Stimulated activated naive B cell treated with anti-CD40 and anti-IgM and Interleukin-4, amounts not matched to agents 10 μg/mL and 1 μg/mL and 100 μg/mL, for 72 hours (primary cell): ENCODE measurements around the gene DOCK4.

ENCODE experiments used
- ATAC-seq, 2 donors: fragments of 150-1000 bp; cut with Tn5 transposase; replicated peaks; 2 replicates each; pipeline ENCODE4 v1.10.0; 2021; ENCODE audit warnings: moderate library complexity in 1 of 2
- DNase-seq: peaks from one replicate; pipeline ENCODE4 v3.0.0; 2021
- H3K27ac Mint-ChIP-seq: one replicate; pipeline ENCODE4 v1.8.0; 2022; ENCODE audit warnings: mild to moderate bottlenecking, mixed read lengths
- H3K27me3 Mint-ChIP-seq, 2 donors: one replicate each; pipeline ENCODE4 v1.8.0; 2022; ENCODE audit warnings: mixed read lengths in 2 of 2
- H3K36me3 Mint-ChIP-seq, 2 donors: one replicate each; pipeline ENCODE4 v1.8.0; 2022; ENCODE audit warnings: mixed read lengths in 2 of 2, mild to moderate bottlenecking in 1 of 2
- H3K4me1 Mint-ChIP-seq, 2 donors: one replicate each; pipeline ENCODE4 v1.8.0; 2022; ENCODE audit warnings: mixed read lengths in 2 of 2, mild to moderate bottlenecking in 1 of 2
- H3K4me3 Mint-ChIP-seq, 2 donors: one replicate each; pipeline ENCODE4 v1.8.0; 2022; ENCODE audit warnings: mild to moderate bottlenecking in 2 of 2, mixed read lengths in 2 of 2, moderate library complexity in 1 of 2
- H3K9me3 Mint-ChIP-seq, 2 donors: one replicate each; pipeline ENCODE4 v1.8.0; 2022; ENCODE audit warnings: mixed read lengths in 2 of 2, mild to moderate bottlenecking in 1 of 2

Gene DOCK4

DNA sequence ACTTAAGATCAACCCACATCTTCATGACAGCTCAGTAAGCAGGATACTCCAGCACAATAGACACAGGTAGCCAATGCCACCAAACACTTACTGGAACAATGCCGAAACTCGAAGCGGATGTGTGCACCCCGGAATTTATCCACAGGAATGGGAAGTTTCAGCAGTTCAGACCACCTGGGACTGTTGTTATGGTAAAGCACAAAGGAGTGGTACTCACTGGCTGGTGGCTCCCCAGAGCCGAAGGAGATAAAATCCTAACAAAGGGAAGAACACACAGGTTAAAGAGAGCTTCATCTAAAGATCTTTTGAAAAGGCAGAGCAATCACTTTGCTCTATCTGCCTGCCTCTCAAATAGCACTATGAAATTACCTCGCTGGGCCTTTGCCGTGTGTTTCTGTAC lies 305.9 kb downstream of the DOCK4 start:
- Mint-ChIP-seq H3K9me3 (no peaks in the 10 kb centered on the region), H3K4me3 (no peak overlapping the region), H3K36me3 (no peaks in the 10 kb centered on the region), H3K27me3 (peaks cover 0 to 4% of the 10 kb centered on the region in 2 donors), H3K4me1 (no peaks in the 10 kb centered on the region), H3K27ac (no peak overlapping the region)
- DNase-seq (no peak), ATAC-seq (no peak)

DNA sequence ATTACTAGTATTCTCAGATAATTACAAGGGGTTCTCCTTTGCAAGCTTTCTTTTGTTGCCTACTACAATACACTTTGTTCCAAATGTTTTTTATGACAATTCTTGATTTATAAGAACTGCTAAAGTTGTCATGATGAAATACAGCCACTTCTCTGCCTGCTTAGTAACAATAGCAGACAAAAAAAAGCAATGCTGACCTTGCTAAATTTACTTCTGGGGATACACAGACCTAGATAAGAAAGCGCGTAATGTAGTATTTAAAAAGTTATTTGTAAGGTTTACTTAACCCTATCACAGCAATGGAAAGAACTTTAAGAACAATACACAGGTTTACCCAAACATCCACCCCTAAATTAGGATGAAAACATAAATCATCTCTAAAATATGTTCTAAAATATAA lies 311.1 kb downstream of the DOCK4 start:
- Mint-ChIP-seq H3K27ac (no peak overlapping the region), H3K9me3 (no peaks in the 10 kb centered on the region), H3K4me3 (no peak overlapping the region), H3K4me1 (no peaks in the 10 kb centered on the region), H3K36me3 (no peaks in the 10 kb centered on the region), H3K27me3 (peaks cover 0 to 4% of the 10 kb centered on the region in 2 donors)
- no peak for ATAC-seq
- DNase-seq, result no peak

DNA sequence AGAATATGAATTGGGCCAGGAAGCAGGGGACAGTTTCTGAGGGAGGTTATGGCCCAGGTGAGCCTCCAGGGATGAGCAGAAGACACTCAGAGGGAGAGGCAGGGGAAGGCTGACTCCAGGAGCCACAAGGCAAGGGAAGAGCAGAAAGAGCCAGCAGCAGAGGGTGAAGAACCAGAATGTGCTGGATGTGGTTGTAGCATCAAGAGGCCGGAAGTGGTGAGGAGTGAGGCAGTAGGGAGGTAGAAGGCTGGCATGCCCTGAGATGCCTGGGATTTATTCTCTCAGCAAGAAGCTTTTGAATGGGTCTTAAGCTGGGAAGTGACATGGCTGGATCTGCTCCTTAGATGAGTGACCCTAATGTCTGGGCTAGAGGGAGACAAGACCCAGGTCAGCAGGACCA lies 311.7 kb downstream of the DOCK4 start:
- H3K4me1 Mint-ChIP-seq, result no peaks in the 10 kb centered on the region
- no peak overlapping the region for H3K27ac Mint-ChIP-seq
- no peaks in the 10 kb centered on the region for H3K36me3 Mint-ChIP-seq
- no peaks in the 10 kb centered on the region for H3K9me3 Mint-ChIP-seq
- peaks cover 0 to 4% of the 10 kb centered on the region in 2 donors for H3K27me3 Mint-ChIP-seq
- ATAC-seq (peak in 1 of 2 donors; percentile 14), DNase-seq (no peak)
- H3K4me3 Mint-ChIP-seq, result no peak overlapping the region

DNA sequence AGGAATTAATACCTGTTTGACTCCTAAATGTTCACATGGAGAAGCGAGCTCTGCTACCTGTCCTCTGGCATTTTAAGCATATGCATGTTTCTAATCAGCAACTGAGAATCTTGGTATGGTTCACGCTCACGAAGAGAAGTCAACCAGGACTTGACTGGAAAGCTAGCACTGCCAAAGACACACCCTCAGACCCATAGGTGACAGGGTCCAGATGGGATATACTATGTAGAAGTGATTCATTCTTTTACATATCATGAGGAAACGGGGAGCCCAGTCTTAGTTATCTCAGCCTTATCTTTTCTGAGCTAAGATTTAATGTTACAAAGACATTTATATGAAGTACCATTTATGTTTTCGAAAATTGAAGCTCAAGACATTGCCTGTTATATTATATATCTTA lies 313.0 kb downstream of the DOCK4 start:
- no peaks in the 10 kb centered on the region for H3K4me1 Mint-ChIP-seq
- ATAC-seq (no peak), DNase-seq (no peak)
- H3K9me3 Mint-ChIP-seq, result no peaks in the 10 kb centered on the region
- peaks cover 0 to 4% of the 10 kb centered on the region in 2 donors for H3K27me3 Mint-ChIP-seq
- H3K27ac Mint-ChIP-seq, result no peak overlapping the region
- H3K36me3 Mint-ChIP-seq, result no peaks in the 10 kb centered on the region
- no peak overlapping the region for H3K4me3 Mint-ChIP-seq

DNA sequence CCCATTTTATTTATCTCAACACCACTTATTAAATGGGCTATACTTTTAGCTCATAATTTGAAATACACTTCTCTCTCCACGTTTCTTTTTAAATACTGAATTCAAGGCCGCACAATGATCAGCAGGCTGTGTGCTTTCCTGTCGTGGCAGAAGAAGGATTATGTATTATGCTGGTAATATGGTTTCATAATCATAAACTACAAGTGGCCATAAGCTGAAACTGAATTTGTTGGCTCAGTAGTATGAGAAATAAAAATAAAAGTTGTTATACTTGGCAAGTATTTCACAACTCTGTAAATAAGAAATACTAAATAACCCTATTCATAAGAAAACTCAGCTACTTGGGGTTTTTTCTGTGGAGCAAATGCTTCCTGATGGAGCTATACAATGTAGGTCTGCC lies 313.6 kb downstream of the DOCK4 start:
- Mint-ChIP-seq H3K27ac (no peak overlapping the region), H3K4me1 (no peaks in the 10 kb centered on the region), H3K36me3 (no peaks in the 10 kb centered on the region), H3K4me3 (no peak overlapping the region), H3K9me3 (no peaks in the 10 kb centered on the region), H3K27me3 (no peaks in the 10 kb centered on the region)
- no peak for DNase-seq
- ATAC-seq, result no peak

DNA sequence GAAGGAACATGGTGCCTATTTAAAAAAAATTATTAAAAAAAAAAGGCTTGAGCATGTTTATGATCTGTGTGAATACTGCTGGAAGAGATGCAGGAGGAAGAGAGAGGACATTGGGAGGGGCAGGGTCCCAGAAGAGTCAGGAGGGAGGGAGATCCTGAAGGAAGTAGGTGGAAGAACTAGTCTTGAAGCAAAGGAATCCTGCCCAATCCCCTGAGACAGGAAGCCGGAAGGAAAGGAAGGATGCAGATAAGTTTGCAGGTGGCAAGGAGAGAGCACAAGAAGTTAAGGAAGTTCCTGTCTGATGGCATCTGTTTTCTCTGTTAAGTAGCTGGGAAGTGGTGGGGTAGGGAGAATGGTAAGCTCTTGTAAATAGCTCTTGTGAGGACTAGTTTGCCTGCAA lies 318.5 kb downstream of the DOCK4 start:
- H3K4me1 Mint-ChIP-seq, result no peaks in the 10 kb centered on the region
- H3K36me3 Mint-ChIP-seq, result no peaks in the 10 kb centered on the region
- H3K4me3 Mint-ChIP-seq, result no peak overlapping the region
- H3K27me3 Mint-ChIP-seq, result no peaks in the 10 kb centered on the region
- DNase-seq (no peak), ATAC-seq (no peak)
- no peak overlapping the region for H3K27ac Mint-ChIP-seq
- H3K9me3 Mint-ChIP-seq, result no peaks in the 10 kb centered on the region

DNA sequence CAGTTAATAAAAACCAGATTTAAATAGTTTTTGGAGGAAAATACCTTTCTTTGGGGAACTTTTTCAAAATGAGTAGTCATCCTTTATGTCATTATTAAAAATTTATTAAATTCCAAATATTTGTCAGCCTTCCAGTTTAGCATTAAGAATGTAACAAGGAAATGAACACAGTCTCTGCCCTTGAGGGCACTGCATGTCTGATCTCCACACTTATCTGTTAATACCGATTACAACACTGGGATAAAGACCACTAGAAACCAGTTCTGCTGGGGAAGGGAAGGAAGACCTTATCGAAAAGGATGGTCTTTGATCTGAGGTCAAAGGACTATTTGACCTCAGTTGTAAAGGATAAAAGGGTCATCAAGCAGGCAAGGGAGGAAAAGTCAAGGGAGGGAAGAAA lies 320.0 kb downstream of the DOCK4 start:
- no peaks in the 10 kb centered on the region for H3K36me3 Mint-ChIP-seq
- ATAC-seq (no peak), DNase-seq (no peak)
- H3K27ac Mint-ChIP-seq, result no peak overlapping the region
- no peaks in the 10 kb centered on the region for H3K27me3 Mint-ChIP-seq
- no peak overlapping the region for H3K4me3 Mint-ChIP-seq
- no peaks in the 10 kb centered on the region for H3K4me1 Mint-ChIP-seq
- H3K9me3 Mint-ChIP-seq, result peaks cover 3 to 4% of the 10 kb centered on the region in 2 donors

DNA sequence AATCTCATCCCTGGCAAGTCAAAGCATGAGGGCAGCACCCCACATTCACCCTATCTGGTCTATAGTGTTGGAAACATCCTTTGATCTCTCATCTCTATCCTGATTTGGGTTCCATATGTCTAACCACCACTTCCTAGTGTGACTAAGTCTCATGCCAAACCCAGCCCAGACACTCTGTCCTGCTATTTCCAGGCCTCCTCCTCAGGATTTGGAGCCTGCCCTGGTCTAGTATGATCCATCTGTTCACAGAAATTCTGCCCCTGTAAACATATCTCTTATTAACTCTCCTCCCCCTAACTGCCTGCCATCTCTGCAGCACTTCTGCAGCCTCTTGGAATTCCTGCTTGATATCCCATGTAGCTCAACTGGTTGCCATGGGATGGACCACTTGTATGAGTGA lies 323.0 kb downstream of the DOCK4 start:
- peaks cover 8 to 10% of the 10 kb centered on the region in 2 donors for H3K9me3 Mint-ChIP-seq
- H3K4me3 Mint-ChIP-seq, result no peak overlapping the region
- peak in 1 of 2 donors; percentile 16 for ATAC-seq
- no peak for DNase-seq
- no peaks in the 10 kb centered on the region for H3K36me3 Mint-ChIP-seq
- H3K27ac Mint-ChIP-seq, result no peak overlapping the region
- no peaks in the 10 kb centered on the region for H3K27me3 Mint-ChIP-seq
- no peaks in the 10 kb centered on the region for H3K4me1 Mint-ChIP-seq

DNA sequence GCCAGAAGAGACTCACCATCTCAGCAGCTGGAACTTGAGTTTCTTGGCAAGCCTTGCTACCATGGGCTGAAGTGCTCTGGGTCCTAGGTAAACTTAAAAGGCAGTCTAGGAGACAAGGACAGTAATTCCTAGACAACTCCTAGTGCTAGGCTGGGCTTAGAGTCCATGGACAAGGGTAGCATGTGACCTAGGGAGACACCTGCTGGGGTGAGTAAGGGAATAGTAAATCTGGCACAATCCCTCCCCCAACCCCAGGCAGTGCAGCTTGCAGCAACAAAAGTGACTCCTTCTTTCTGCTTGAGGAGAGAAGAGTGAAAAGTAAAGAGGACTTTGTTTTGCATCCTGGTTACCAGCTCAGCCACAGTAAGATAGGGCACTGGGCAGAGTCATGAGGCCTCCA lies 327.4 kb downstream of the DOCK4 start:
- no peak overlapping the region for H3K4me3 Mint-ChIP-seq
- H3K4me1 Mint-ChIP-seq, result no peaks in the 10 kb centered on the region
- no peak for ATAC-seq

DNA sequence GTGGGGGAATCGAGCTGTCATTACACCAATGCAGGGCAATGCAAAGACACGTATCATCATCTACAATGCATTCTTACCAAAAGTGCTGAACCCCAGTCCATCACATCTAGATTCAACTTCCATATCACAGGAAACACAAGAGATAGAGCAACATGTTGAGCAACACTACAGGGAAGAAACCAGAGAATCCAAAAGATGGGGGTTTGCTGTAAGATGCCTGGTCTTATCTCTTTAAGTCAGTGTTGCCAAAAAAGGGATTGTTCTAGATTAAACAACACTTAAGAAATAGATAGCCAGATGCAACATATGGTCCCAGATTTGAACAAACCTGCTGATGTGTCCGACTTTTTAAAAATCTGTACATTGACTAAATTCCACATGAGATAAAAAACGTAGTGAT lies 328.3 kb downstream of the DOCK4 start:
- Mint-ChIP-seq H3K27me3 (peaks cover 0 to 8% of the 10 kb centered on the region in 2 donors), H3K36me3 (no peaks in the 10 kb centered on the region), H3K27ac (no peak overlapping the region), H3K4me1 (no peaks in the 10 kb centered on the region), H3K4me3 (no peak overlapping the region), H3K9me3 (peaks cover 8 to 10% of the 10 kb centered on the region in 2 donors)
- no peak for ATAC-seq
- no peak for DNase-seq

More for the DNA sequence above, 327.4 kb downstream of the DOCK4 start:
- Mint-ChIP-seq H3K27me3 (peaks cover 0 to 8% of the 10 kb centered on the region in 2 donors), H3K9me3 (peaks cover 8 to 10% of the 10 kb centered on the region in 2 donors), H3K27ac (no peak overlapping the region), H3K36me3 (no peaks in the 10 kb centered on the region)
- DNase-seq, result no peak

DNA sequence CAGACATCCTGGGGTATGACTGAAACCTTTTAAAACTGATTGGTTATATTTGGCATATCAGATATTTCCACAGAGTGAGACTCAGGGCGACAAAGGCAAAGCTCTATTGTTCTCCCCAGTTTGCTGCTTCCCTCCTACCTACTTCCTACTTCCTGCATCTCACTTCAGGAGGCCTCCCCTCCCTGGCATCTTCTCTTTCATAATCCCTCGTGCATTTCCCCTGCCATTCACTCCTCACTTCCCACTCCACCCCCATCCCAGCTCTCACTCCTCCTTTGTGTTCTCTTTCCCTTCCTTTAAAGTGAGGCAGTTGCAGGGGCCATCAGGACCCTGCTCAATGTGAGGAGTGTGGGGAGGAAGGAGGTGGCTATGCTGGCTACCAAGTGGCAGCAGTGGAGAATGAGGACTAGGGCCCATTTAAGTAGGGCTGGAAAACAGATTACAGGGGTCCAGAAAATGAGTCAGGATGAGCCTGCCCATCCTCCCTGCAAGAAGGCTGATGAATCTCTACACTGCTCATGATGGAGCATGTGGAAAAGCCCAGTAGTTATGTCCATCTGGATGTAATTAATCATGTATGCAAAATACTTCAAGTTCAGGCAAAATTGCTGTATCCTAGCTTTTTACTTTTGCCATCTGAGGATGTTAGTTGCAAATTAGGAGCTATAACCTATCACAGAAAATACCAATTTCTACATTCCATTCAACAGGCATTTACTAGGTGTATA lies 332.1 kb downstream of the DOCK4 start:
- no peak for ATAC-seq
- Mint-ChIP-seq H3K36me3 (no peaks in the 10 kb centered on the region), H3K9me3 (no peaks in the 10 kb centered on the region), H3K27ac (no peak overlapping the region), H3K4me3 (no peak overlapping the region), H3K27me3 (peaks cover 0 to 8% of the 10 kb centered on the region in 2 donors), H3K4me1 (no peaks in the 10 kb centered on the region)
- DNase-seq, result no peak

DNA sequence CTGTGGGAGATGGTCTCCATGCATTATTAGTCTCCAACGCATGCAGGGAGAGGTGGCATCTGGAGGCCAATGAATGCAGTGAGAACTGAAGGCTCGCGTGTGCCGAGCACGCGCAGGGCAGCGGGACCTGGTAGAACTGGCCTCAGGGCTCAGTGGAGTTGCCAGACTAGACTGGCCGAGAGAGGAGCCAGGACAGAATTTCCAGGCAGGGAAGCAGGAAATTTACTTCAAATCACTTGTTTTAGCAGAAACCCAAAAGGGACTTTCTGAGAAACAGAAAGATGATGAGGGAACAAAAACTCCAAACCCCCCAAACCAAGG lies 332.9 kb downstream of the DOCK4 start:
- Mint-ChIP-seq H3K36me3 (no peaks in the 10 kb centered on the region), H3K4me1 (no peaks in the 10 kb centered on the region), H3K27me3 (peaks cover 0 to 8% of the 10 kb centered on the region in 2 donors)

DNA sequence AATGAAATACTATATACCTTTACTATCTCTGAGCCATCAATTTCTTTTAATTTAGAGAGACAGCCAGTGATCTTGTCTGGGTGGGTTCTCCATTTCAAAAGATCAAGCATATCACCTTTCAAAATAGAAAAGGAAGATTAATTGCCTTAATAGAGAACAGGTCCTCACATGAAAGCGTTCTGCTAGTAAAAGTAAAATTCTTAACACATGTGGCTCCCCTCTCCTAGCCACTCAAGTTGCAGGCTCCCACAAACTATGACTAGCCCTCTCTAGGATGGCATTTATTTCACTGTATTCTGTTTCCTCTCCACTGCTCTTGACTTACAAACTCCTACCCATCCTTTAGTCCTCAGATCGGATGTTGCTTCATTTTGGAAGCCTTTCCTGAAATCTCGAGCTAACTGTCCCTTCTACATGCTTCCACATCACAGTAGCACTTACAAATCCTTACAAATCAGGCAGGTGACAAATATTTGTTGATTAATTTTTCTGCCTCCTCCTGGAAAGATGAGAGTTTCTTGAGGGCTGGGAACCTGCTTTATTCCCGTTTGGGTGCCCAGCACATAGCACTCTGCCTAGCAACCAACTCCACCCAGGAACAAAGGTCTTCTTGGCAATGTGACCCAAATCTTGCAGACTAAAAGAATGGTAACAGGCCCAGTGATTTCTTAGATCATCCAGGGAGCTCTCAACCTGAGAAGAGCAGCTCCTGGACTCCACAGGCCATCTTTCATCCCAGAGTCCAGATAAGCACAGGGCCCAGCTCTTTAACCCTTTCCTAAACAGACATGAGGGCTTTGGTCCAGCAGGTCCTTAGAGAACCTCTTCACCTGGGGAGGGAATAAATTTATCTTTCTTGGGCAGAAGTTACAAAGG lies 333.5 kb downstream of the DOCK4 start:
- ATAC-seq (no peak), DNase-seq (no peak)
- Mint-ChIP-seq H3K27ac (no peak overlapping the region), H3K36me3 (no peaks in the 10 kb centered on the region), H3K9me3 (no peaks in the 10 kb centered on the region), H3K4me3 (no peak overlapping the region), H3K4me1 (no peaks in the 10 kb centered on the region), H3K27me3 (peaks cover 0 to 4% of the 10 kb centered on the region in 2 donors)

More for the DNA sequence above, 332.9 kb downstream of the DOCK4 start:
- no peak overlapping the region for H3K4me3 Mint-ChIP-seq
- no peak overlapping the region for H3K27ac Mint-ChIP-seq
- ATAC-seq (no peak), DNase-seq (no peak)
- H3K9me3 Mint-ChIP-seq, result no peaks in the 10 kb centered on the region

DNA sequence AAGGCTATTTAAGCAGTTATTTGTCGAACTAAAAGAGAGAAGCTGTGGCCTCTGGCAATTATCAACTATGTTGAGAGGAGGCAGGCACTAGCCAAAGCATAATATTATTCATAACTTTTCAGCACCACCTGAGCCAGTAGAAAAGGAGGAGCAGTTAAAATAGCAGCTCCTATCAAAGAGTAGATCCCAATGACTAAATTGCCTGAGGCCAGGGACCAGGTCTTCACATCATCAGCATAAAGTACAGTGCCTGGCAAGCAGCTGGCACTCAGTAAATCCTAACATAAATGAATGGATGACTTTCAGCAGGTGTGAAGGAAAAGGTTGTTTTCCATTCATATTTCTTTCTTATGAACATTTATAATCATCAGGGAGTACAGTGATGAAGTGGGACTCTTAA lies 334.9 kb downstream of the DOCK4 start:
- DNase-seq, result no peak
- Mint-ChIP-seq H3K9me3 (no peaks in the 10 kb centered on the region), H3K4me1 (no peaks in the 10 kb centered on the region), H3K27me3 (peaks cover 0 to 4% of the 10 kb centered on the region in 2 donors), H3K27ac (no peak overlapping the region), H3K4me3 (no peak overlapping the region), H3K36me3 (no peaks in the 10 kb centered on the region)
- no peak for ATAC-seq

DNA sequence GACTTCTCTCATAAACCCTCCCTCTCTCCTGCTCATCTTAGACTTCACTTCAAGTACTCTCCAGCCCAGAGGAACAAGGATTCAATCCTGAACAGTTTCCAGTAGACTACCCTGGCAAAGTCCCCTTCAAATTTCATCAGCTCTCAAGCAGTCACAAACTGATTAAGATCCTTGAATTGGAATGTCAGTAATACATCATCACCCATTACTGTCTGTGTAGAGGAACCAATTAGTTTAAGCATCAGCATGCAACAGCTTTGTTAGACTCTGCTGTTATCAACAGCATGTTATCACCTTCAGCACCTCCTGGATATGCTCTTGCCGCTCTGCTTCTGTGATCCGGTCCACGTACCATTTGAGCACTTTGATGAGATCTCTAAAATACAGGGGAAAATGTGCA lies 336.9 kb downstream of the DOCK4 start:
- ATAC-seq (no peak), DNase-seq (no peak)
- no peaks in the 10 kb centered on the region for H3K9me3 Mint-ChIP-seq
- H3K4me3 Mint-ChIP-seq, result no peak overlapping the region
- no peaks in the 10 kb centered on the region for H3K36me3 Mint-ChIP-seq
- no peak overlapping the region for H3K27ac Mint-ChIP-seq
- H3K4me1 Mint-ChIP-seq, result no peaks in the 10 kb centered on the region
- H3K27me3 Mint-ChIP-seq, result peaks cover 0 to 4% of the 10 kb centered on the region in 2 donors
